ENCODE data around the gene STAC2.
A peak's percentile ranks its signal among the peaks of the same experiment; 100 is the strongest.
"Not testable (repeated sequence)": the region's sequence is repeated elsewhere in the genome, so short reads cannot be mapped to it uniquely, and the experiment has no call there.

The STAC2 gene

GRCh38 chr17:39251997-39252396, 26.3 kb upstream of the STAC2 start:
- DNase-seq (ENCODE audit: low spot score) = no peak
- TF ChIP-seq CTCF (IDR thresholded peaks at IDR 0.05; ENCODE audit: extremely low read depth, missing control alignments) = no peak

- DNase-seq (ENCODE audit: low spot score) = not testable (repeated sequence)
Measured at GRCh38 chr17:39250076-39250475, 24.3 kb upstream of the STAC2 start.

GRCh38 chr17:39246274-39246673, 20.5 kb upstream of the STAC2 start:
- no peak for TF ChIP-seq CTCF (IDR thresholded peaks at IDR 0.05; ENCODE audit: extremely low read depth, missing control alignments)
- DNase-seq (ENCODE audit: low spot score) = no peak

GRCh38 chr17:39244600-39245570, 19.1 kb upstream of the STAC2 start:
- peak; percentile 77 for DNase-seq (ENCODE audit: low spot score)
- peak; percentile 96 for TF ChIP-seq CTCF (IDR thresholded peaks at IDR 0.05; ENCODE audit: extremely low read depth, missing control alignments)

- TF ChIP-seq CTCF (IDR thresholded peaks at IDR 0.05; ENCODE audit: extremely low read depth, missing control alignments) = no peak
- no peak for DNase-seq (ENCODE audit: low spot score)
Measured at GRCh38 chr17:39244016-39244599, 18.4 kb upstream of the STAC2 start.

DNA sequence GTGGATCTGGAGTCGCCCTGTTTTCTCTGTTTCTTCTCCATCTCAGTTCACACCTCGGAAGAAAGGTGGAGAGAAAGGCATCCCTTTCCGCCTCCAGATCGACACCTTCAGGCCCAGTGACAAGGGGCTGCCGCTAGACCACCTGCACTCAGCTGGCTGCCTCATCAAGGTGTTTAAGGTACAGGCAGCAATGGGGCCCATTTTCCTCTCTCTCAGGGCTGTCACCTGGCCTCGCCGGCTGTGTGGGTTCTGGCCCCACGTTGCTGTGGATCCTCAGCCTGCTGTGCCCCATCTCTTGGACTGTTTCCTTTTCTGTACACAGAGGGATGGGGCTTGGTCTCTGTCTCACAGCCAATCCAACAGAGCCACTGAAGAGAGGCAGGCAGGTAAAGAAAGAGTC, 17.4 kb upstream of the STAC2 start:
- no peak for TF ChIP-seq CTCF (IDR thresholded peaks at IDR 0.05; ENCODE audit: extremely low read depth, missing control alignments)
- no peak for DNase-seq (ENCODE audit: low spot score)

DNA sequence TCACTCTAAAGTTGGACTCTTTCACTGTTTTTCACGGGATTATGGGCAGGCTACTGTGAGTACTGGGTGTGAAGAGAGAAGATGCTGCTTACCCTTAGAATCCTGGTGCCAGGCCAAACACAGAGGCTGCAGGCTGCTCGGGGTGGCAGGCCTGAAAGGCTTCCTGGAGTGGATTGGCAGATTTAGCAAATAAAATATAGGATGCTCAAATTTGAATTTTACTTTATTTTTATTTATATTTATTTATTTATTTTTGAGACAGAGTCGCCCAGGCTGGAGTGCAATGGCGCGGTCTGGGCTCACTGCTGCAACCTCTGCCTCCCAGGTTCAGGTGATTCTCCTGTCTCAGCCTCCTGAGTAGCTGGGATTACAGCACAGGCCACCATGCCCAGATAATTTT, 14.9 kb upstream of the STAC2 start:
- no peak for DNase-seq (ENCODE audit: low spot score)
- TF ChIP-seq CTCF (IDR thresholded peaks at IDR 0.05; ENCODE audit: extremely low read depth, missing control alignments) = no peak

Data from GM20000 (cell line).